ENCODE measurements around the gene TIGD3. TPM values are rescaled to one million over a fixed set of nuclear protein-coding genes. Genes with fewer than 3 reads are reported as not detected.

The TIGD3 gene
- total RNA-seq, 1 experiment from 2014 or later = 0.14 TPM

GRCh38 chr11:65375012-65375411, 20.5 kb downstream of the TIGD3 start:
- no peaks in the 10 kb centered on the region for H3K27me3 Mint-ChIP-seq (ENCODE audit: insufficient read depth, unreplicated experiment)
- no peaks in the 10 kb centered on the region for H3K9me3 Mint-ChIP-seq (ENCODE audit: unreplicated experiment)
- TF ChIP-seq CTCF (IDR thresholded peaks at IDR 0.05; ENCODE audit: unreplicated experiment) = no peak
- BruUV-seq (replicated peaks) = no TSS peak
- H3K4me3 Mint-ChIP-seq (ENCODE audit: unreplicated experiment) = no peak overlapping the region
- ChIA-PET POLR2A (interaction anchor here (0.7 to 3.3 kb wide), 5 partner anchors 8 to 202 kb away, joined by 3 to 8 read pairs (median 4); partner anchors contain the start of gene NEAT1), CTCF (interaction anchor here (0.6 kb wide), 1 partner anchor 24 kb away, joined by 3 read pairs; no protein-coding TSS in a partner anchor)
- peaks cover 22% of the 10 kb centered on the region for H3K4me1 Mint-ChIP-seq (ENCODE audit: insufficient read depth, unreplicated experiment)
- H3K36me3 Mint-ChIP-seq (ENCODE audit: insufficient read depth, unreplicated experiment) = no peaks in the 10 kb centered on the region
- intact Hi-C loops (cut with micrococcal nuclease) = no loop called here
- H3K27ac Mint-ChIP-seq (ENCODE audit: low read depth, unreplicated experiment) = peak overlapping the region; percentile 69
- peak; percentile 40 for DNase-seq (ENCODE audit: unreplicated experiment)

GRCh38 chr11:65376138-65376713, 21.7 kb downstream of the TIGD3 start:
- peaks cover 14% of the 10 kb centered on the region for H3K4me1 Mint-ChIP-seq (ENCODE audit: insufficient read depth, unreplicated experiment)
- H3K4me3 Mint-ChIP-seq (ENCODE audit: unreplicated experiment) = no peak overlapping the region

GRCh38 chr11:65377036-65377435, 22.5 kb downstream of the TIGD3 start:
- intact Hi-C loops (cut with micrococcal nuclease) = no loop called here
- ChIA-PET CTCF (no interaction called here), POLR2A (interaction anchor here (12.1 kb wide), 1 partner anchor 125 kb away, joined by 342 read pairs; the partner anchor contains the start of gene MALAT1)
- no peak for TF ChIP-seq CTCF (IDR thresholded peaks at IDR 0.05; ENCODE audit: unreplicated experiment)
- no peak overlapping the region for H3K27ac Mint-ChIP-seq (ENCODE audit: low read depth, unreplicated experiment)
- no peak for DNase-seq (ENCODE audit: unreplicated experiment)
- BruUV-seq (replicated peaks) = no TSS peak
- peaks cover 11% of the 10 kb centered on the region for H3K4me1 Mint-ChIP-seq (ENCODE audit: insufficient read depth, unreplicated experiment)
- no peaks in the 10 kb centered on the region for H3K36me3 Mint-ChIP-seq (ENCODE audit: insufficient read depth, unreplicated experiment)
- no peak overlapping the region for H3K4me3 Mint-ChIP-seq (ENCODE audit: unreplicated experiment)
- H3K27me3 Mint-ChIP-seq (ENCODE audit: insufficient read depth, unreplicated experiment) = no peaks in the 10 kb centered on the region
- no peaks in the 10 kb centered on the region for H3K9me3 Mint-ChIP-seq (ENCODE audit: unreplicated experiment)

More at GRCh38 chr11:65376138-65376713, 21.7 kb downstream of the TIGD3 start:
- no peak for TF ChIP-seq CTCF (IDR thresholded peaks at IDR 0.05; ENCODE audit: unreplicated experiment)
- ChIA-PET CTCF (interaction anchor here (0.7 kb wide), 1 partner anchor 207 kb away, joined by 3 read pairs; no protein-coding TSS in a partner anchor), POLR2A (interaction anchor here (0.8 to 1.2 kb wide), 2 partner anchors 9 to 40 kb away, joined by 3 read pairs; no protein-coding TSS in a partner anchor)
- no peaks in the 10 kb centered on the region for H3K36me3 Mint-ChIP-seq (ENCODE audit: insufficient read depth, unreplicated experiment)
- no peaks in the 10 kb centered on the region for H3K27me3 Mint-ChIP-seq (ENCODE audit: insufficient read depth, unreplicated experiment)
- no peak overlapping the region for H3K27ac Mint-ChIP-seq (ENCODE audit: low read depth, unreplicated experiment)
- H3K9me3 Mint-ChIP-seq (ENCODE audit: unreplicated experiment) = no peaks in the 10 kb centered on the region
- intact Hi-C loops (cut with micrococcal nuclease) = no loop called here
- DNase-seq (ENCODE audit: unreplicated experiment) = no peak
- no TSS peak for BruUV-seq (replicated peaks)

- ChIA-PET POLR2A (interaction anchor here (0.7 to 14.8 kb wide), 4 partner anchors 10 to 935 kb away, joined by 3 to 426 read pairs (median 173); partner anchors contain the start of genes MALAT1 and NEAT1), CTCF (interaction anchor here (1.0 to 1.2 kb wide), 2 partner anchors 48 to 139 kb away, joined by 3 to 4 read pairs; no protein-coding TSS in a partner anchor)
- peaks cover 4% of the 10 kb centered on the region for H3K36me3 Mint-ChIP-seq (ENCODE audit: insufficient read depth, unreplicated experiment)
- no peaks in the 10 kb centered on the region for H3K9me3 Mint-ChIP-seq (ENCODE audit: unreplicated experiment)
- H3K27me3 Mint-ChIP-seq (ENCODE audit: insufficient read depth, unreplicated experiment) = no peaks in the 10 kb centered on the region
- TF ChIP-seq CTCF (IDR thresholded peaks at IDR 0.05; ENCODE audit: unreplicated experiment) = no peak
- H3K27ac Mint-ChIP-seq (ENCODE audit: low read depth, unreplicated experiment) = no peak overlapping the region
- peaks cover 16% of the 10 kb centered on the region for H3K4me1 Mint-ChIP-seq (ENCODE audit: insufficient read depth, unreplicated experiment)
- intact Hi-C loops (cut with micrococcal nuclease) = no loop called here
- H3K4me3 Mint-ChIP-seq (ENCODE audit: unreplicated experiment) = no peak overlapping the region
- BruUV-seq (replicated peaks) = no TSS peak
- DNase-seq (ENCODE audit: unreplicated experiment) = no peak
Observed at GRCh38 chr11:65377777-65378176, 23.2 kb downstream of the TIGD3 start.
